GM23338 (cell line): Measurements from ENCODE around the gene STK36. TPM values are rescaled to one million over a fixed set of nuclear protein-coding genes. Genes with fewer than 3 reads are reported as not detected.

ENCODE experiments used
- ATAC-seq: fragments of 200-7000 bp; cut with Tn5 transposase; 3 replicates; pipeline ENCODE4 v1.9.1; 2020
- DNase-seq: peaks from one replicate; pipeline ENCODE4 v3.0.0-alpha.2; 2015; ENCODE audit warnings: low spot score
- H2AFZ ChIP-seq: fragments of 200-600 bp; sonication (generic); 2 replicates; pipeline ENCODE4 v1.8.0; 2016; ENCODE audit warnings: antibody characterized with exemption, mild to moderate bottlenecking, moderate library complexity
- H3F3A ChIP-seq: fragments of 200-600 bp; sonication (generic); replicated peaks from 2 replicates; pipeline ENCODE4 v1.8.0; 2017; ENCODE audit warnings: antibody characterized with exemption, mixed run types, low read depth
- H3K27ac ChIP-seq: fragments of 200-600 bp; sonication (generic); 2 replicates; pipeline ENCODE4 v1.6.1; 2016; ENCODE audit warnings: low read depth
- H3K27me3 ChIP-seq: fragments of 200-600 bp; sonication (generic); 2 replicates; pipeline ENCODE4 v1.8.0; 2016; ENCODE audit warnings: mild to moderate bottlenecking, mixed run types, moderate library complexity; ENCODE audit not compliant: insufficient read depth
- H3K36me3 ChIP-seq: fragments of 200-600 bp; sonication (generic); 2 replicates; pipeline ENCODE4 v1.8.0; 2016; ENCODE audit warnings: mild to moderate bottlenecking; ENCODE audit not compliant: insufficient read depth
- H3K4me1 ChIP-seq: fragments of 200-600 bp; sonication (generic); 2 replicates; pipeline ENCODE4 v1.8.0; 2016; ENCODE audit warnings: mild to moderate bottlenecking, moderate library complexity; ENCODE audit not compliant: insufficient read depth
- H3K4me2 ChIP-seq: fragments of 200-600 bp; sonication (generic); 2 replicates; pipeline ENCODE4 v1.7.1; 2017; ENCODE audit warnings: mixed run types
- H3K4me3 ChIP-seq: fragments of 200-600 bp; sonication (generic); 2 replicates; pipeline ENCODE4 v1.6.1; 2016; ENCODE audit warnings: mixed run types
- H3K79me2 ChIP-seq: fragments of 200-600 bp; sonication (generic); replicated peaks from 2 replicates; pipeline ENCODE4 v1.8.0; 2017; ENCODE audit warnings: mild to moderate bottlenecking; ENCODE audit not compliant: insufficient read depth
- H3K9me2 ChIP-seq: fragments of 200-600 bp; sonication (generic); 2 replicates; pipeline ENCODE4 v1.8.0; 2017; ENCODE audit not compliant: insufficient read depth
- H4K20me1 ChIP-seq: fragments of 200-600 bp; sonication (generic); replicated peaks from 2 replicates; pipeline ENCODE4 v1.8.0; 2017; ENCODE audit warnings: mild to moderate bottlenecking; ENCODE audit not compliant: insufficient read depth
- H3K27ac Mint-ChIP-seq: 2 replicates; pipeline ENCODE4 v1.8.0; 2020; ENCODE audit warnings: inconsistent platforms, mild to moderate bottlenecking, moderate library complexity, mixed read lengths
- H3K27me3 Mint-ChIP-seq: 3 replicates; pipeline ENCODE4 v1.8.0; 2022; ENCODE audit warnings: low read depth, mild to moderate bottlenecking, moderate library complexity, mixed read lengths, inconsistent platforms; ENCODE audit not compliant: insufficient read depth, poor library complexity
- H3K36me3 Mint-ChIP-seq: 3 replicates; pipeline ENCODE4 v1.8.0; 2021; ENCODE audit warnings: low read depth, mild to moderate bottlenecking, inconsistent platforms, moderate library complexity, mixed read lengths
- H3K4me1 Mint-ChIP-seq: 3 replicates; pipeline ENCODE4 v1.8.0; 2020; ENCODE audit warnings: mild to moderate bottlenecking, inconsistent platforms, mixed read lengths
- H3K4me3 Mint-ChIP-seq: 3 replicates; pipeline ENCODE4 v1.8.0; 2021; ENCODE audit warnings: moderate library complexity, mild to moderate bottlenecking, inconsistent platforms, mixed read lengths
- H3K9me3 Mint-ChIP-seq: 3 replicates; pipeline ENCODE4 v1.8.0; 2020; ENCODE audit warnings: moderate library complexity, mild to moderate bottlenecking, inconsistent platforms, mixed read lengths
- ETS1 ChIP-seq: IDR thresholded peaks from 2 replicates; pipeline ENCODE4 v1.6.1; 2016; ENCODE audit warnings: antibody characterized with exemption
- EZH2 ChIP-seq: fragments of 200-600 bp; sonication (generic); IDR thresholded peaks from one replicate; pipeline ENCODE4 v1.8.0; 2017; ENCODE audit warnings: antibody characterized with exemption, mild to moderate bottlenecking, low read depth; ENCODE audit not compliant: unreplicated experiment
- JUNB ChIP-seq: IDR thresholded peaks from one replicate; pipeline ENCODE4 v1.6.1; 2016; ENCODE audit warnings: antibody characterized with exemption; ENCODE audit not compliant: unreplicated experiment
- NANOG ChIP-seq: IDR thresholded peaks from 2 replicates; pipeline ENCODE4 v1.6.1; 2016; ENCODE audit warnings: antibody characterized with exemption, borderline replicate concordance
- POLR2AphosphoS5 ChIP-seq: IDR thresholded peaks from 2 replicates; pipeline ENCODE4 v1.6.1; 2016; ENCODE audit warnings: antibody characterized with exemption, low read depth
- ZNF462 ChIP-seq: fragments of 250-450 bp; sonication (Bioruptor Pico); IDR thresholded peaks from 2 replicates; pipeline ENCODE4 v1.5.0; 2020; ENCODE audit warnings: mild to moderate bottlenecking, moderate library complexity
- polyA plus RNA-seq: library from polyadenylated mRNA; unstranded; fragments of >200 nt; fragmentation: Nextera tagmentation; extraction: Ambion mirVana; gene quantifications from 2 replicates; pipeline ENCODE4 v1.2.1, GENCODE V29; 2016
- total RNA-seq: library from RNA; depleted of rRNA; stranded (reverse); fragments of >200 nt; shearing (Covaris generic); gene quantifications from 2 replicates; pipeline ENCODE4 v1.2.3, GENCODE V29; 2014

Gene STK36
- total and polyA plus RNA-seq, 2 experiments from 2014 or later: 21.2 to 26.3 TPM

- no peak for TF ChIP-seq ZNF462 (CRISPR knock-in tag)
Observed at GRCh38 chr2:218622606-218623365, 49.1 kb upstream of the STK36 start (continued).

GRCh38 chr2:218623366-218623705 lies 48.5 kb upstream of the STK36 start:
- H3K4me1 Mint-ChIP-seq: peaks cover 2% of the 10 kb centered on the region; the same call in 1 of the 3 replicates
- Histone ChIP-seq H3K79me2 (no peaks in the 10 kb centered on the region), H3K27ac (no peak overlapping the region), H3K4me2 (no peak overlapping the region), H2AFZ (peak overlapping the region; percentile 93; the same call in 1 of the 2 replicates), H3F3A (no peaks in the 10 kb centered on the region), H3K36me3 (no peaks in the 10 kb centered on the region), H4K20me1 (no peaks in the 10 kb centered on the region), H3K4me1 (no peaks in the 10 kb centered on the region), H3K4me3 (no peak overlapping the region), H3K27me3 (no peaks in the 10 kb centered on the region), H3K9me2 (no peaks in the 10 kb centered on the region)
- no peak overlapping the region for H3K4me3 Mint-ChIP-seq
- peaks cover 6% of the 10 kb centered on the region for H3K27me3 Mint-ChIP-seq
- H3K27ac Mint-ChIP-seq: no peak overlapping the region
- no peaks in the 10 kb centered on the region for H3K9me3 Mint-ChIP-seq
- ATAC-seq: no peak
- no peak for DNase-seq
- H3K36me3 Mint-ChIP-seq: no peaks in the 10 kb centered on the region
- no peak for TF ChIP-seq JUNB
- no peak for TF ChIP-seq POLR2AphosphoS5
- TF ChIP-seq EZH2: no peak
- no peak for TF ChIP-seq ETS1
- TF ChIP-seq NANOG: no peak
